B cell (primary cell): ENCODE data around the gene ARHGEF37. TPM values are rescaled to one million over a fixed set of nuclear protein-coding genes. Genes with fewer than 3 reads are reported as not detected.

Experiments
- ATAC-seq: fragments of 200-7000 bp; cut with Tn5 transposase; one replicate; pipeline ENCODE4 v1.10.0; 2021; ENCODE audit warnings: low read depth, mild to moderate bottlenecking, moderate number of reproducible peaks, moderate library complexity
- CTCF ChIA-PET: fragments of 350-600 bp; sonication (Branson Sonifier 250); formaldehyde crosslinking; loops from one replicate; lab custom pipeline; 2021; ENCODE audit warnings: antibody characterized with exemption, inconsistent platforms; lab: Charles Lee
- POLR2A ChIA-PET: fragments of 350-600 bp; sonication (Branson Sonifier 250); formaldehyde crosslinking; loops from one replicate; lab custom pipeline; 2021; ENCODE audit warnings: antibody characterized with exemption; lab: Charles Lee
- DNase-seq: peaks from one replicate; pipeline ENCODE4 v3.0.0; 2013
- H2AFZ ChIP-seq: 2 replicates; pipeline ENCODE4 v1.6.1; 2012; ENCODE audit warnings: mild to moderate bottlenecking, low read depth, low read length; ENCODE audit not compliant: insufficient read depth, poor library complexity, severe bottlenecking
- H3K27ac ChIP-seq, 2 donors: 1 replicate in 1 of 2; 2 replicates in 1 of 2; pipeline ENCODE4 v1.5.1; 2012 to 2013; ENCODE audit warnings: low read length in 2 of 2, mild to moderate bottlenecking in 2 of 2, moderate library complexity in 1 of 2
- H3K27me3 ChIP-seq, 4 experiments: fragments of 200-600 bp in 1 of 4; sonication (generic) in 1 of 4; replicated peaks in 1 of 4; 1 replicate in 2 of 4; 2 replicates in 2 of 4; pipeline versions ENCODE4 v1.6.1 to v1.7.0; 2013 to 2016; ENCODE audit warnings: low read length in 3 of 4, mild to moderate bottlenecking in 2 of 4, mixed read lengths in 1 of 4, moderate library complexity in 1 of 4; ENCODE audit not compliant: insufficient read depth in 4 of 4, control insufficient read depth in 3 of 4; ENCODE audit errors: control extremely low read depth in 1 of 4
- H3K36me3 ChIP-seq, 2 experiments: replicated peaks in 1 of 2; 1 replicate in 1 of 2; 2 replicates in 1 of 2; pipeline versions ENCODE4 v1.6.1 to v1.7.1; 2013; ENCODE audit warnings: low read length in 1 of 2; ENCODE audit not compliant: insufficient read depth in 2 of 2, control insufficient read depth in 1 of 2; ENCODE audit errors: control extremely low read depth in 1 of 2, extremely low read depth in 1 of 2
- H3K4me1 ChIP-seq, 2 donors: fragments of 200-600 bp in 1 of 2; sonication (generic) in 1 of 2; 1 replicate in 1 of 2; 2 replicates in 1 of 2; pipeline versions ENCODE4 v1.5.1 to v1.6.1; 2013 to 2017; ENCODE audit warnings: low read length in 2 of 2; ENCODE audit not compliant: control insufficient read depth in 2 of 2, insufficient read depth in 2 of 2
- H3K4me2 ChIP-seq: replicated peaks from 2 replicates; pipeline ENCODE3; 2012; ENCODE audit warnings: mild to moderate bottlenecking, low read depth, low read length; ENCODE audit not compliant: poor library complexity, severe bottlenecking
- H3K4me3 ChIP-seq, 5 experiments: fragments of 200-600 bp in 1 of 5; sonication (generic) in 1 of 5; 1 replicate in 3 of 5; 2 replicates in 2 of 5; pipeline versions ENCODE4 v1.5.1 to v1.7.0; 2011 to 2016; ENCODE audit warnings: low read length in 4 of 5, mild to moderate bottlenecking in 4 of 5, low read depth in 2 of 5, control low read depth in 1 of 5, moderate library complexity in 1 of 5; ENCODE audit not compliant: insufficient read depth in 1 of 5; ENCODE audit errors: control extremely low read depth in 1 of 5, extremely low read depth in 1 of 5
- H3K79me2 ChIP-seq: fragments of 200-600 bp; sonication (generic); one replicate; pipeline ENCODE4 v1.6.0; 2016; ENCODE audit warnings: low read length; ENCODE audit not compliant: control insufficient read depth, insufficient read depth
- H3K9ac ChIP-seq: fragments of 200-600 bp; sonication (generic); 2 replicates; pipeline ENCODE4 v1.6.1; 2017; ENCODE audit warnings: mild to moderate bottlenecking, low read length, moderate library complexity
- H3K9me3 ChIP-seq, 3 donors: one replicate each; pipeline versions ENCODE4 v1.6.1 to v1.7.1; 2013; ENCODE audit warnings: low read length in 2 of 3; ENCODE audit not compliant: control insufficient read depth in 2 of 3, insufficient read depth in 1 of 3; ENCODE audit errors: control extremely low read depth in 1 of 3
- H4K20me1 ChIP-seq: 2 replicates; pipeline ENCODE4 v1.6.0; 2012; ENCODE audit warnings: mild to moderate bottlenecking, low read length; ENCODE audit not compliant: insufficient read depth, control insufficient read depth, poor library complexity, severe bottlenecking
- H3K27ac Mint-ChIP-seq: one replicate; pipeline ENCODE4 v1.8.0; 2021; ENCODE audit warnings: mixed read lengths
- H3K27me3 Mint-ChIP-seq: one replicate; pipeline ENCODE4 v1.8.0; 2021; ENCODE audit warnings: mixed read lengths
- H3K4me1 Mint-ChIP-seq: one replicate; pipeline ENCODE4 v1.8.0; 2021; ENCODE audit warnings: mixed read lengths
- H3K4me3 Mint-ChIP-seq: one replicate; pipeline ENCODE4 v1.8.0; 2021; ENCODE audit warnings: mixed read lengths
- H3K9me3 Mint-ChIP-seq: one replicate; pipeline ENCODE4 v1.8.0; 2022; ENCODE audit warnings: mixed read lengths; ENCODE audit not compliant: insufficient read depth
- EZH2 ChIP-seq: IDR thresholded peaks from 2 replicates; pipeline ENCODE4 v1.6.1; 2012; ENCODE audit warnings: borderline replicate concordance, low read depth, mild to moderate bottlenecking, moderate library complexity, low read length; ENCODE audit not compliant: insufficient read depth, poor library complexity, severe bottlenecking
- WGBS: methylation state at CpG from one replicate; pipeline ENCODE4 v1.1.5; 2013; ENCODE audit warnings: missing lambda C conversion rate; ENCODE audit not compliant: insufficient coverage; 5-methylcytosine and 5-hydroxymethylcytosine counted together
- intact Hi-C: fragments of 100-400 bp; cut with micrococcal nuclease; formaldehyde crosslinking; loops from one replicate; pipeline ENCODE4 v1.10.0; 2022
- polyA plus RNA-seq: library from polyadenylated mRNA; depleted of rRNA; stranded (reverse); fragments of >200 nt; gene quantifications from 2 replicates; pipeline ENCODE4 v1.2.3, GENCODE V29; 2012
- total RNA-seq, 2 donors: library from RNA; stranded (reverse); fragments of 120-200 nt in 1 of 2; gene quantifications; 1 replicate in 1 of 2; 2 replicates in 1 of 2; pipeline versions ENCODE4 v1.2.3 to v1.2.4, GENCODE V29; 2013 to 2022
- TF ChIP-seq, protein P1 (sequence below): fragments of 200-600 bp; IDR thresholded peaks from one replicate; pipeline ENCODE4 v1.8.0; 2022; ENCODE audit warnings: antibody characterized with exemption, mild to moderate bottlenecking

ARHGEF37 gene
- total and polyA plus RNA-seq, 2 donors (not counting 1 experiment from before 2014, with no cell fraction given), result 0.06 to 1.7 TPM

- WGBS, result no CpG with 5 or more reads among the region's 3 CpGs
- TF ChIP-seq, protein P1, sequence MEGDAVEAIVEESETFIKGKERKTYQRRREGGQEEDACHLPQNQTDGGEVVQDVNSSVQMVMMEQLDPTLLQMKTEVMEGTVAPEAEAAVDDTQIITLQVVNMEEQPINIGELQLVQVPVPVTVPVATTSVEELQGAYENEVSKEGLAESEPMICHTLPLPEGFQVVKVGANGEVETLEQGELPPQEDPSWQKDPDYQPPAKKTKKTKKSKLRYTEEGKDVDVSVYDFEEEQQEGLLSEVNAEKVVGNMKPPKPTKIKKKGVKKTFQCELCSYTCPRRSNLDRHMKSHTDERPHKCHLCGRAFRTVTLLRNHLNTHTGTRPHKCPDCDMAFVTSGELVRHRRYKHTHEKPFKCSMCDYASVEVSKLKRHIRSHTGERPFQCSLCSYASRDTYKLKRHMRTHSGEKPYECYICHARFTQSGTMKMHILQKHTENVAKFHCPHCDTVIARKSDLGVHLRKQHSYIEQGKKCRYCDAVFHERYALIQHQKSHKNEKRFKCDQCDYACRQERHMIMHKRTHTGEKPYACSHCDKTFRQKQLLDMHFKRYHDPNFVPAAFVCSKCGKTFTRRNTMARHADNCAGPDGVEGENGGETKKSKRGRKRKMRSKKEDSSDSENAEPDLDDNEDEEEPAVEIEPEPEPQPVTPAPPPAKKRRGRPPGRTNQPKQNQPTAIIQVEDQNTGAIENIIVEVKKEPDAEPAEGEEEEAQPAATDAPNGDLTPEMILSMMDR, result no peak
- no peak for TF ChIP-seq EZH2
- CTCF ChIA-PET, result interaction anchor here (1.3 to 1.7 kb wide), 2 partner anchors 21 to 415 kb away, joined by 3 to 5 read pairs; no protein-coding TSS in a partner anchor
- Mint-ChIP-seq H3K4me3 (no peak overlapping the region), H3K4me1 (peaks cover 44% of the 10 kb centered on the region), H3K9me3 (no peaks in the 10 kb centered on the region), H3K27me3 (no peaks in the 10 kb centered on the region), H3K27ac (no peak overlapping the region)
- no peak overlapping the region for H3K9ac ChIP-seq
- DNase-seq, result no peak
- H3K4me1 ChIP-seq, result peaks cover 15 to 16% of the 10 kb centered on the region in 2 donors
- ATAC-seq, result no peak
- POLR2A ChIA-PET, result no interaction called here
- no peak overlapping the region for H3K4me2 ChIP-seq
- no peak overlapping the region for H3K27ac ChIP-seq
- H4K20me1 ChIP-seq, result peaks cover 78% of the 10 kb centered on the region
- no peaks in the 10 kb centered on the region for H3K9me3 ChIP-seq
- intact Hi-C loops, result loop anchor here (10.0 kb wide), 1 partner anchor 49 kb away; no protein-coding TSS in a partner anchor
- H3K4me3 ChIP-seq, result no peak overlapping the region
- no peaks in the 10 kb centered on the region for H3K27me3 ChIP-seq
- H3K79me2 ChIP-seq, result peaks cover 97% of the 10 kb centered on the region
- H2AFZ ChIP-seq, result no peak overlapping the region
- peaks cover 3 to 45% of the 10 kb centered on the region in 2 experiments for H3K36me3 ChIP-seq
These were observed 37.3 kb upstream of the ARHGEF37 start for GRCh38 chr5:149544028-149544420.

- H3K4me1 ChIP-seq, result peaks cover 19 to 27% of the 10 kb centered on the region in 2 donors
- H3K4me1 Mint-ChIP-seq, result peaks cover 49% of the 10 kb centered on the region
- CTCF ChIA-PET, result interaction anchor here (1.7 kb wide), 1 partner anchor 20 kb away, joined by 5 read pairs; no protein-coding TSS in a partner anchor
These were observed 36.0 kb upstream of the ARHGEF37 start for GRCh38 chr5:149545327-149545726.

More at GRCh38 chr5:149545327-149545726, 36.0 kb upstream of the ARHGEF37 start:
- no peaks in the 10 kb centered on the region for H3K27me3 ChIP-seq
- peaks cover 73% of the 10 kb centered on the region for H4K20me1 ChIP-seq
- no peak overlapping the region for H2AFZ ChIP-seq
- no peak overlapping the region for H3K27ac Mint-ChIP-seq
- TF ChIP-seq, protein P1, result no peak
- no peak for TF ChIP-seq EZH2
- POLR2A ChIA-PET, result interaction anchor here (0.7 kb wide), 1 partner anchor 185 kb away, joined by 4 read pairs; no protein-coding TSS in a partner anchor
- H3K79me2 ChIP-seq, result peaks cover 97% of the 10 kb centered on the region
- H3K36me3 ChIP-seq, result peaks cover 4 to 52% of the 10 kb centered on the region in 2 experiments
- no peaks in the 10 kb centered on the region for H3K9me3 Mint-ChIP-seq
- H3K9ac ChIP-seq, result no peak overlapping the region
- H3K4me3 Mint-ChIP-seq, result no peak overlapping the region
- H3K4me2 ChIP-seq, result no peak overlapping the region
- no peaks in the 10 kb centered on the region for H3K27me3 Mint-ChIP-seq
- no peaks in the 10 kb centered on the region for H3K9me3 ChIP-seq
- no peak for ATAC-seq
- WGBS, result 95% methylated on average over 6 of the region's 6 CpGs
- no peak overlapping the region for H3K4me3 ChIP-seq
- DNase-seq, result no peak
- intact Hi-C loops, result loop anchor here (10.0 kb wide), 1 partner anchor 51 kb away; no protein-coding TSS in a partner anchor
- no peak overlapping the region for H3K27ac ChIP-seq
